SK-N-SH treated with all-trans-retinoic acid at 6 μM for 48 hours (cell line): ENCODE measurements around the gene RAMAC.

Experiments used
- ATAC-seq: fragments of 200-7000 bp; cut with Tn5 transposase; 3 replicates; pipeline ENCODE4 v1.9.1; 2020; ENCODE audit warnings: mild to moderate bottlenecking, moderate library complexity
- ARNTL ChIP-seq: fragments of 450-650 bp; formaldehyde crosslinking; IDR thresholded peaks from 2 replicates; pipeline ENCODE4 v1.5.0; 2020; ENCODE audit warnings: low read depth, mild to moderate bottlenecking, moderate library complexity, borderline replicate concordance
- BACH2 ChIP-seq: fragments of 250-450 bp; sonication (Bioruptor Pico); IDR thresholded peaks from 2 replicates; pipeline ENCODE4 v1.9.0; 2021; ENCODE audit warnings: mild to moderate bottlenecking, borderline replicate concordance
- ESRRG ChIP-seq: fragments of 250-450 bp; sonication (Bioruptor Pico); IDR thresholded peaks from 2 replicates; pipeline ENCODE4 v1.6.1; 2021; ENCODE audit warnings: mild to moderate bottlenecking
- GLIS3 ChIP-seq: fragments of 250-450 bp; sonication (Bioruptor Pico); IDR thresholded peaks from 2 replicates; pipeline ENCODE4 v1.5.0; 2020; ENCODE audit warnings: mild to moderate bottlenecking, moderate library complexity
- ISL1 ChIP-seq: fragments of 250-450 bp; sonication (Bioruptor Pico); IDR thresholded peaks from 2 replicates; pipeline ENCODE4 v2.1.2; 2022; ENCODE audit warnings: mild to moderate bottlenecking, moderate library complexity
- PPARA ChIP-seq: fragments of 250-450 bp; sonication (Bioruptor Pico); IDR thresholded peaks from 2 replicates; pipeline ENCODE4 v1.5.0; 2020; ENCODE audit warnings: mild to moderate bottlenecking, borderline replicate concordance
- RARB ChIP-seq: fragments of 250-450 bp; sonication (Bioruptor Pico); IDR thresholded peaks from 2 replicates; pipeline ENCODE4 v1.8.0; 2021; ENCODE audit warnings: mild to moderate bottlenecking, moderate library complexity
- SNAI2 ChIP-seq: fragments of 250-450 bp; sonication (Bioruptor Pico); IDR thresholded peaks from 2 replicates; pipeline ENCODE4 v1.5.0; 2020; ENCODE audit warnings: mild to moderate bottlenecking, moderate library complexity
- TCF4 ChIP-seq: fragments of 250-450 bp; sonication (Bioruptor Pico); IDR thresholded peaks from 2 replicates; pipeline ENCODE4 v1.8.0; 2021; ENCODE audit warnings: mild to moderate bottlenecking, moderate library complexity, borderline replicate concordance
- TOX ChIP-seq: fragments of 250-450 bp; sonication (Bioruptor Pico); IDR thresholded peaks from 2 replicates; pipeline ENCODE4 v1.8.0; 2021; ENCODE audit warnings: mild to moderate bottlenecking, moderate library complexity, borderline replicate concordance
- ZC3H10 ChIP-seq: fragments of 250-450 bp; sonication (Bioruptor Pico); IDR thresholded peaks from 2 replicates; pipeline ENCODE4 v1.5.1; 2021; ENCODE audit warnings: mild to moderate bottlenecking, moderate library complexity
- ZFP3 ChIP-seq: fragments of 250-450 bp; sonication (Bioruptor Pico); IDR thresholded peaks from 2 replicates; pipeline ENCODE4 v1.5.0; 2020; ENCODE audit warnings: mild to moderate bottlenecking, moderate library complexity
- ZFP30 ChIP-seq: fragments of 450-650 bp; formaldehyde crosslinking; IDR thresholded peaks from 2 replicates; pipeline ENCODE4 v1.5.0; 2022; ENCODE audit warnings: mild to moderate bottlenecking, moderate library complexity
- ZNF565 ChIP-seq: fragments of 450-650 bp; formaldehyde crosslinking; conservative IDR thresholded peaks from 2 replicates; pipeline ENCODE4 v1.5.0; 2020; ENCODE audit warnings: low read depth, mild to moderate bottlenecking, moderate library complexity
- ZNF70 ChIP-seq: fragments of 450-650 bp; formaldehyde crosslinking; IDR thresholded peaks from 2 replicates; pipeline ENCODE4 v1.5.0; 2020; ENCODE audit warnings: mild to moderate bottlenecking, moderate library complexity
- ZNF8 ChIP-seq: fragments of 450-650 bp; formaldehyde crosslinking; IDR thresholded peaks from 2 replicates; pipeline ENCODE4 v1.5.0; 2020; ENCODE audit warnings: mild to moderate bottlenecking, moderate library complexity
- TF ChIP-seq, protein P1 (sequence below): fragments of 250-450 bp; sonication (Bioruptor Pico); IDR thresholded peaks from 2 replicates; pipeline ENCODE4 v1.8.0; 2021; ENCODE audit warnings: low read depth, mild to moderate bottlenecking, moderate library complexity, borderline replicate concordance
- TF ChIP-seq, protein P2 (sequence below): fragments of 250-450 bp; sonication (Bioruptor Pico); IDR thresholded peaks from 2 replicates; pipeline ENCODE4 v1.5.1; 2020; ENCODE audit warnings: low read depth, mild to moderate bottlenecking, moderate library complexity
- TF ChIP-seq, protein P3 (sequence below): fragments of 250-450 bp; sonication (Bioruptor Pico); IDR thresholded peaks from 2 replicates; pipeline ENCODE4 v1.8.0; 2020; ENCODE audit warnings: mild to moderate bottlenecking, moderate library complexity, borderline replicate concordance
- TF ChIP-seq, protein P4 (sequence below): fragments of 250-450 bp; sonication (Bioruptor Pico); IDR thresholded peaks from 2 replicates; pipeline ENCODE4 v1.5.0; 2020; ENCODE audit warnings: mild to moderate bottlenecking, moderate library complexity

The RAMAC gene

DNA sequence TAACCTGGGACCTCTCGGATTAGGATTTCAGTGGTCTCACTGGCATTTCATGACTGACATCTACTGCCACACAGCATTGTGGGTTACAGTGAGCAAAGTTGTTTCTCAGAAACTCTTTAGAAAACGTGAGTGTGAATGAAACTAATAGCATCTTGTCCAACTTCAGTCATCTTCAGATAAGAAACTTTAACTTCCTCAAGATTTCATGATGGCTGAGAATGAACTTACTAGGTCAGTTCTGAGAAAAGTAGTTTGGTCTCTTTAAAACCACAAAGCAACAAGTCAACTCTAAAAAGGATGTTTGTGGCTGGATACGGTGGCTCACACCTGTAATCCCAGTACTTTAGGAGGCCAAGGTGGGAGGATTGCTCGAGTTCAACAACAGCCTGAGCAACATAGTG lies 19.3 kb upstream of the RAMAC start:
- no peak for TF ChIP-seq SNAI2 (CRISPR knock-in tag)
- TF ChIP-seq, all 23 proteins: peak for 0
- no peak for ATAC-seq

DNA sequence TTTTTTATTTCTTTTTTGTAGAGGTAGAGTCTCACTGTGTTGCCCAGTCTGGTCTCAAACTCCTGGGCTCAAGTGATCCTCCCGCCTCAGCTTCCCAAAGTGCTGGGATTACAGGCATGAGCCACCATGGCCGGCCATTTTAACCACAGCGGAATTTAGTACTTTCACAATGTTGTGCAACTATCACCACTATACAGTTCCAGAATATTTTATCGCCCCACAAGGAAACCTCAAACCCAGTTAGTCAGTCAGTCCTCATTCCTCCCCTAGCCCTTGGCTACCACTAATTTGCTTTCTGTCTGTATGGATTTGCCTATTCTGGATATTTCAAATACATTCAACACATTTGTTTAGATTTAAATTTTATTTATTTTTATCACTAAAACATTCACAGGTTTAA lies 17.9 kb upstream of the RAMAC start:
- no peak for ATAC-seq
- TF ChIP-seq ISL1 (CRISPR knock-in tag) (no peak), ZNF70 (CRISPR knock-in tag) (no peak), ZFP30 (CRISPR knock-in tag) (no peak), ARNTL (CRISPR knock-in tag) (no peak), RARB (no peak), ZC3H10 (CRISPR knock-in tag) (no peak), PPARA (CRISPR knock-in tag) (no peak)
- TF ChIP-seq, protein P1, sequence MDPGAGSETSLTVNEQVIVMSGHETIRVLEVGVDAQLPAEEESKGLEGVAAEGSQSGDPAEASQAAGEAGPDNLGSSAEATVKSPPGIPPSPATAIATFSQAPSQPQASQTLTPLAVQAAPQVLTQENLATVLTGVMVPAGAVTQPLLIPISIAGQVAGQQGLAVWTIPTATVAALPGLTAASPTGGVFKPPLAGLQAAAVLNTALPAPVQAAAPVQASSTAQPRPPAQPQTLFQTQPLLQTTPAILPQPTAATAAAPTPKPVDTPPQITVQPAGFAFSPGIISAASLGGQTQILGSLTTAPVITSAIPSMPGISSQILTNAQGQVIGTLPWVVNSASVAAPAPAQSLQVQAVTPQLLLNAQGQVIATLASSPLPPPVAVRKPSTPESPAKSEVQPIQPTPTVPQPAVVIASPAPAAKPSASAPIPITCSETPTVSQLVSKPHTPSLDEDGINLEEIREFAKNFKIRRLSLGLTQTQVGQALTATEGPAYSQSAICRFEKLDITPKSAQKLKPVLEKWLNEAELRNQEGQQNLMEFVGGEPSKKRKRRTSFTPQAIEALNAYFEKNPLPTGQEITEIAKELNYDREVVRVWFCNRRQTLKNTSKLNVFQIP, result no peak
- TF ChIP-seq, protein P2, sequence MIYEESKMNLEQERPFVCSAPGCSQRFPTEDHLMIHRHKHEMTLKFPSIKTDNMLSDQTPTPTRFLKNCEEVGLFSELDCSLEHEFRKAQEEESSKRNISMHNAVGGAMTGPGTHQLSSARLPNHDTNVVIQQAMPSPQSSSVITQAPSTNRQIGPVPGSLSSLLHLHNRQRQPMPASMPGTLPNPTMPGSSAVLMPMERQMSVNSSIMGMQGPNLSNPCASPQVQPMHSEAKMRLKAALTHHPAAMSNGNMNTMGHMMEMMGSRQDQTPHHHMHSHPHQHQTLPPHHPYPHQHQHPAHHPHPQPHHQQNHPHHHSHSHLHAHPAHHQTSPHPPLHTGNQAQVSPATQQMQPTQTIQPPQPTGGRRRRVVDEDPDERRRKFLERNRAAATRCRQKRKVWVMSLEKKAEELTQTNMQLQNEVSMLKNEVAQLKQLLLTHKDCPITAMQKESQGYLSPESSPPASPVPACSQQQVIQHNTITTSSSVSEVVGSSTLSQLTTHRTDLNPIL (CRISPR knock-in tag), result no peak

DNA sequence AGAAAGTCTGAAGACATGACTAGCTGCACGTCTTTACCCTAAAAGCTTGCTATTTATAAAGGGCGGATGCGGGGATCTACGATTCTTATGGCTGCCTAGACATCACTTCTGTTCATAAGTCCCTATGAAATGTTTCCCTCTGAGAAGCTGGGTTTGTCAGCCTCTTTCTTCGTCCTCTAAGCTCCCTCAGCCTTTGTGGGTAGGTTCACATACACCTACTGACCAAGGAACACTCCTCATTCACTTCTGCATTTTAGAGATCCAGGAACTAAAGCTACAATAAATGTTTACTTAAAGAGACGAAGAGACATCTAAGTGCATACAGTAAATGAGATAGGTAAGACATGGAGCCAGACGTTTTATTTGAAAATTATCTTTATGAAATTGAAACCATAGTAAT lies 16.7 kb upstream of the RAMAC start:
- no peak for ATAC-seq
- no peak for TF ChIP-seq ISL1 (CRISPR knock-in tag)
- no peak for TF ChIP-seq ARNTL (CRISPR knock-in tag)
- TF ChIP-seq GLIS3 (CRISPR knock-in tag), result no peak
- TF ChIP-seq TOX, result no peak
- TF ChIP-seq ZNF8 (CRISPR knock-in tag), result no peak
- no peak for TF ChIP-seq ZFP3 (CRISPR knock-in tag)
- no peak for TF ChIP-seq TCF4 (CRISPR knock-in tag)
- TF ChIP-seq, protein P3, sequence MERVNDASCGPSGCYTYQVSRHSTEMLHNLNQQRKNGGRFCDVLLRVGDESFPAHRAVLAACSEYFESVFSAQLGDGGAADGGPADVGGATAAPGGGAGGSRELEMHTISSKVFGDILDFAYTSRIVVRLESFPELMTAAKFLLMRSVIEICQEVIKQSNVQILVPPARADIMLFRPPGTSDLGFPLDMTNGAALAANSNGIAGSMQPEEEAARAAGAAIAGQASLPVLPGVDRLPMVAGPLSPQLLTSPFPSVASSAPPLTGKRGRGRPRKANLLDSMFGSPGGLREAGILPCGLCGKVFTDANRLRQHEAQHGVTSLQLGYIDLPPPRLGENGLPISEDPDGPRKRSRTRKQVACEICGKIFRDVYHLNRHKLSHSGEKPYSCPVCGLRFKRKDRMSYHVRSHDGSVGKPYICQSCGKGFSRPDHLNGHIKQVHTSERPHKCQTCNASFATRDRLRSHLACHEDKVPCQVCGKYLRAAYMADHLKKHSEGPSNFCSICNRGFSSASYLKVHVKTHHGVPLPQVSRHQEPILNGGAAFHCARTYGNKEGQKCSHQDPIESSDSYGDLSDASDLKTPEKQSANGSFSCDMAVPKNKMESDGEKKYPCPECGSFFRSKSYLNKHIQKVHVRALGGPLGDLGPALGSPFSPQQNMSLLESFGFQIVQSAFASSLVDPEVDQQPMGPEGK (CRISPR knock-in tag), result no peak
- no peak for TF ChIP-seq ESRRG (CRISPR knock-in tag)
- TF ChIP-seq ZNF565, result no peak

DNA sequence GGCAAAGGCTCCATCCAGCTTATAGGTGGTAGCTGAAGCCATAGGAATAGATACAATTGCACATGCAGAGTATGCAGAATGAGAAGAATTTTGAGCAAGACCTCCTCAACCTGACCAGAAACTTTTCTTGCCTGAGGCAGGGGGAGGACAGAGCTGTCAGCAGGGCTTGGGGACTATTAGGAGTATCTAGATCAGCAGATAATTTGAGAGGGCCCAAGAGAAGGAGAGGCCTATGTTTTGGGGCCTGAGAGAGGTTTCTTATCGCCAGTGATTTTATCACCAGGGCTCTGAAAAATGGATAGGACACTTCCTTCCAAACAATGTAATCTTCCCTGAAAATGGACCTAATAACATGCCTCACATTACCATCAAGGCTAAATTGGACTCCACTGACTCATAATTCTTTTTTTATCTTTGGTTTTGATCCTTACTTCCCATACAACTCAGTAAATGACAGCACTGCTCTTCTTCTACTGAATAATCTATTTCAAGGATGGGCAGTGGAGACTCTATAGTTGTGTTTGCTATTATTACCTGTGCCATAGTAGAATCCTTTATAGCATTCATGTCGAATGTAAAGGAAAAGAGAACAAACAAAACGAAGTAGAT lies 15.8 kb upstream of the RAMAC start:
- TF ChIP-seq, protein P4, sequence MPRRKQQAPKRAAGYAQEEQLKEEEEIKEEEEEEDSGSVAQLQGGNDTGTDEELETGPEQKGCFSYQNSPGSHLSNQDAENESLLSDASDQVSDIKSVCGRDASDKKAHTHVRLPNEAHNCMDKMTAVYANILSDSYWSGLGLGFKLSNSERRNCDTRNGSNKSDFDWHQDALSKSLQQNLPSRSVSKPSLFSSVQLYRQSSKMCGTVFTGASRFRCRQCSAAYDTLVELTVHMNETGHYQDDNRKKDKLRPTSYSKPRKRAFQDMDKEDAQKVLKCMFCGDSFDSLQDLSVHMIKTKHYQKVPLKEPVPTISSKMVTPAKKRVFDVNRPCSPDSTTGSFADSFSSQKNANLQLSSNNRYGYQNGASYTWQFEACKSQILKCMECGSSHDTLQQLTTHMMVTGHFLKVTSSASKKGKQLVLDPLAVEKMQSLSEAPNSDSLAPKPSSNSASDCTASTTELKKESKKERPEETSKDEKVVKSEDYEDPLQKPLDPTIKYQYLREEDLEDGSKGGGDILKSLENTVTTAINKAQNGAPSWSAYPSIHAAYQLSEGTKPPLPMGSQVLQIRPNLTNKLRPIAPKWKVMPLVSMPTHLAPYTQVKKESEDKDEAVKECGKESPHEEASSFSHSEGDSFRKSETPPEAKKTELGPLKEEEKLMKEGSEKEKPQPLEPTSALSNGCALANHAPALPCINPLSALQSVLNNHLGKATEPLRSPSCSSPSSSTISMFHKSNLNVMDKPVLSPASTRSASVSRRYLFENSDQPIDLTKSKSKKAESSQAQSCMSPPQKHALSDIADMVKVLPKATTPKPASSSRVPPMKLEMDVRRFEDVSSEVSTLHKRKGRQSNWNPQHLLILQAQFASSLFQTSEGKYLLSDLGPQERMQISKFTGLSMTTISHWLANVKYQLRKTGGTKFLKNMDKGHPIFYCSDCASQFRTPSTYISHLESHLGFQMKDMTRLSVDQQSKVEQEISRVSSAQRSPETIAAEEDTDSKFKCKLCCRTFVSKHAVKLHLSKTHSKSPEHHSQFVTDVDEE, result 0 out of 2 replicates have a peak, but pooled peaks have one; percentile 24
- TF ChIP-seq BACH2, result no peak
- TF ChIP-seq TCF4 (CRISPR knock-in tag), result peak; percentile 33; the same call in 1 of the 2 replicates
- no peak for TF ChIP-seq SNAI2 (CRISPR knock-in tag)
- TF ChIP-seq ZFP30 (CRISPR knock-in tag), result no peak
- no peak for TF ChIP-seq ZNF8 (CRISPR knock-in tag)
- TF ChIP-seq, protein P2 (CRISPR knock-in tag), result no peak
- TF ChIP-seq ISL1 (CRISPR knock-in tag), result peak; percentile 37
- no peak for TF ChIP-seq RARB
- TF ChIP-seq, protein P1, result no peak
- peak; percentile 18; the same call in 1 of the 3 replicates for ATAC-seq
